Adrenal gland (tissue), 5 donors: Measurements from ENCODE around the gene AOX1.

Experiments
- POLR2A ChIP-seq, 2 donors: fragments of 450-650 bp; IDR thresholded peaks; one replicate each; pipeline ENCODE4 v1.6.1; 2017; ENCODE audit warnings: antibody characterized with exemption in 2 of 2, mild to moderate bottlenecking in 2 of 2, moderate library complexity in 1 of 2
- TF ChIP-seq, protein P1 (sequence below), 6 experiments: fragments of 450-650 bp in 4 of 6; fragments of 200-600 bp in 2 of 6; sonication (generic) in 1 of 6; IDR thresholded peaks; 1 replicate in 5 of 6; 2 replicates in 1 of 6; pipeline versions ENCODE4 v1.5.1 to v1.8.0; 2016 to 2021; ENCODE audit warnings: antibody characterized with exemption in 6 of 6, mild to moderate bottlenecking in 2 of 6, moderate library complexity in 1 of 6
- donor health status: DM: no; HTN: no; CAD: no.

DNA sequence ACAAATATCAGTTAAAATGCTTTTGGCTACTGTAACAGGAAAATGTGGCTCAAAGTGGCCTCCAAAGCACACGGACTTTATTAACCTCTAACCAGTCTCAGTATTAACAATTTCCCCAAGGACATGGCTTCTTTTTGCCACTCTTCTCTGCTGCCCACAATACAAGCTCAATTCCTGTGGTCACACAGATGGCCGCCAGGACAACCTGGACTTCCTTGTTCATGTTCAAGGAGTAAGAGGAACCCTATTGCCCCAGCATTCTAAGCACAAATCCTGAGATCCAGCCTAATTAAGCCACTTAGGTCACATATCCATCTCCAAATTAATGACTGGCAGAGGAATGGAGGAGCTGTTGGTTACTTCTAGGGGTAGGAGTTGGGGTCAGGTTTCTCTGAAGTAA, 38.2 kb downstream of the AOX1 start:
- TF ChIP-seq, protein P1, sequence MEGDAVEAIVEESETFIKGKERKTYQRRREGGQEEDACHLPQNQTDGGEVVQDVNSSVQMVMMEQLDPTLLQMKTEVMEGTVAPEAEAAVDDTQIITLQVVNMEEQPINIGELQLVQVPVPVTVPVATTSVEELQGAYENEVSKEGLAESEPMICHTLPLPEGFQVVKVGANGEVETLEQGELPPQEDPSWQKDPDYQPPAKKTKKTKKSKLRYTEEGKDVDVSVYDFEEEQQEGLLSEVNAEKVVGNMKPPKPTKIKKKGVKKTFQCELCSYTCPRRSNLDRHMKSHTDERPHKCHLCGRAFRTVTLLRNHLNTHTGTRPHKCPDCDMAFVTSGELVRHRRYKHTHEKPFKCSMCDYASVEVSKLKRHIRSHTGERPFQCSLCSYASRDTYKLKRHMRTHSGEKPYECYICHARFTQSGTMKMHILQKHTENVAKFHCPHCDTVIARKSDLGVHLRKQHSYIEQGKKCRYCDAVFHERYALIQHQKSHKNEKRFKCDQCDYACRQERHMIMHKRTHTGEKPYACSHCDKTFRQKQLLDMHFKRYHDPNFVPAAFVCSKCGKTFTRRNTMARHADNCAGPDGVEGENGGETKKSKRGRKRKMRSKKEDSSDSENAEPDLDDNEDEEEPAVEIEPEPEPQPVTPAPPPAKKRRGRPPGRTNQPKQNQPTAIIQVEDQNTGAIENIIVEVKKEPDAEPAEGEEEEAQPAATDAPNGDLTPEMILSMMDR (IDR thresholded peaks at IDR 0.05) = no peak
- no peak for TF ChIP-seq POLR2A (IDR thresholded peaks at IDR 0.05)
